ENCODE results near the gene BRAT1. TPM values are rescaled to one million over a fixed set of nuclear protein-coding genes. Genes with fewer than 3 reads are reported as not detected.

BRAT1 gene
- 10 to 100 TPM; 15.6 to 19.5 TPM for polyA plus RNA-seq

GRCh38 chr7:2555121-2556052, at the start of gene BRAT1:
Gene BRAT1 (minus strand): TSS chr7:2555524. CDS start chr7:2554431, 1,093 bp downstream.
- Histone ChIP-seq H3K36me3 (ENCODE audit: control insufficient read depth in 2 of 2, insufficient read depth in 2 of 2, low read length in 1 of 2) (no peaks in the 10 kb centered on the region), H3K9me3 (ENCODE audit: control insufficient read depth in 2 of 2, insufficient read depth in 1 of 2, low read depth in 1 of 2, low read length in 1 of 2) (no peaks in the 10 kb centered on the region), H3K4me3 (ENCODE audit: low read depth in 1 of 2, low read length in 2 of 2) (peak within 1 kb of the TSS; percentile 75 to 77), H3K27ac (ENCODE audit: low read depth in 2 of 2, low read length in 1 of 2) (peak within 1 kb of the TSS; percentile 96 to 97), H3K4me1 (ENCODE audit: control insufficient read depth in 2 of 2, insufficient read depth in 2 of 2, low read length in 1 of 2) (peaks cover 8 to 16% of the 10 kb centered on the region in 2 donors), H3K27me3 (ENCODE audit: control insufficient read depth in 1 of 2, insufficient read depth in 2 of 2, low read length in 2 of 2) (no peaks in the 10 kb centered on the region)
- 0% methylated on average over 67 to 79 of the region's 79 CpGs for WGBS, 2 donors

DNA sequence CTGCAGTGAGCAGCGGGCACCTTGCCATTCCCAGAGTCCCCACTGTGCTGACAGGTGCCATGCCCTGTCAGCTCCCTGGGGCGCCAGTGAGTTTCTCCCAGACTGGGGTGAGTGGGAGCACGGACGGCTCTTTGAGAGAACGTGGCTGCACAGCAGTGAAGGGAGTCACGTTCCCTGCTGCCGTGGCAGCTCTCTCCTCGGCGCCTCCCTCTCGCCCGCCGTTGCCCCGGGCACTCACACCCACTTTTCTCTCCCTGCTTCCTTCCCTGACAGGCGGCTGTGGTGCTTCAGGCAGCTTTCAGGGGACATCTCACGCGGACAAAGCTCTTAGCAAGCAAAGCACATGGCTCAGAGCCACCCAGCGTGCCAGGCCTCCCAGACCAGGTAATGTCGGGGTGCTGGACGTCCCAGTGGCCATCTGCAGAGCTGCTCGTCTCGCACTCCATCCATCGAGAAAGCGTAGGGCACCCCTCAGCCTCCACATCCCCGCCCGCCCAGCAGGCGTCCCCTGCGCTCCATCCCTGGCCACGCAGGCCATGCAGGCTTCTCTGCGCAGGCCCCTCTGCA, 49.4 kb upstream of the BRAT1 start:
- peaks cover 0 to 9% of the 10 kb centered on the region in 2 donors for H3K36me3 ChIP-seq (ENCODE audit: control insufficient read depth in 2 of 2, insufficient read depth in 2 of 2, low read length in 1 of 2)
- WGBS, 2 donors: 91 to 94% methylated on average over 29 of the region's 29 CpGs

GRCh38 chr7:2603044-2603965, 48.0 kb upstream of the BRAT1 start:
- Histone ChIP-seq H3K36me3 (ENCODE audit: control insufficient read depth in 2 of 2, insufficient read depth in 2 of 2, low read length in 1 of 2) (peaks cover 0 to 15% of the 10 kb centered on the region in 2 donors), H3K4me1 (ENCODE audit: control insufficient read depth in 2 of 2, insufficient read depth in 2 of 2, low read length in 1 of 2) (no peaks in the 10 kb centered on the region), H3K27ac (ENCODE audit: low read depth in 2 of 2, low read length in 1 of 2) (no peak overlapping the region), H3K27me3 (ENCODE audit: control insufficient read depth in 1 of 2, insufficient read depth in 2 of 2, low read length in 2 of 2) (no peaks in the 10 kb centered on the region), H3K9me3 (ENCODE audit: control insufficient read depth in 2 of 2, insufficient read depth in 1 of 2, low read depth in 1 of 2, low read length in 1 of 2) (no peaks in the 10 kb centered on the region), H3K4me3 (ENCODE audit: low read depth in 1 of 2, low read length in 2 of 2) (no peak overlapping the region)
- WGBS, 2 donors: 90 to 91% methylated on average over 35 of the region's 35 CpGs

More for the DNA sequence above, 49.4 kb upstream of the BRAT1 start:
- H3K27ac ChIP-seq (ENCODE audit: low read depth in 2 of 2, low read length in 1 of 2): no peak overlapping the region
- no peaks in the 10 kb centered on the region for H3K4me1 ChIP-seq (ENCODE audit: control insufficient read depth in 2 of 2, insufficient read depth in 2 of 2, low read length in 1 of 2)
- no peaks in the 10 kb centered on the region for H3K9me3 ChIP-seq (ENCODE audit: control insufficient read depth in 2 of 2, insufficient read depth in 1 of 2, low read depth in 1 of 2, low read length in 1 of 2)
- no peak overlapping the region for H3K4me3 ChIP-seq (ENCODE audit: low read depth in 1 of 2, low read length in 2 of 2)
- no peaks in the 10 kb centered on the region for H3K27me3 ChIP-seq (ENCODE audit: control insufficient read depth in 1 of 2, insufficient read depth in 2 of 2, low read length in 2 of 2)

DNA sequence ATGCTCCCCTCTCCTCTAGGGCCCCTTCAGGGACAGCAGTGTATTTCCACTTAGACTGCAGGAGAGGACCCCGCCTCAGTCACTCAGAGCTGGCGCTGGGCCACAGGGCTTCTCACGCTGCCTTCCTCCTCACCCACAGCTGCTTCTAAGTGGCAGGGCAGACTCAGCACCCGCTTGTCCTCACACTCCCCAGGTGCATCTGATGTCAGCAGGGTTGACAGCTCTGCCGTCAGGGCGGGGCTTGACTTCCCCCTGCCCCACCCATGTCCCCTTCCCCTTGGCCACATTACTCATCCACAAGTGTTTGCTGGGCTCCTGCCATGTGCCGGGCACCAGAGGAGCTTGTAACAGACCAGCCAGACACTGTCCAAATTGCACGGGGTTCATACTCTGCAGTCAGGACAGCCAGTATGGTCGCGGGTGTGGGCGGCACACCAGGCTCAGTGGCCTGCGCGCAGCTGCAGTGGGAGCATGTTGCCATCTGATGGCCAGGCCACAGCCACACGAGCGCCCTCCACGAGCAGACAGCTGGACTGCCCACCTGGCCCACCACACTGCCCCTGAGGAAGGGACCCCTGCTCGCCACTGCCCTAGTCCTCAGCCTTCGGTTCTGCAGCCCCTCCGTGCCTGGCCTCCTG, 47.2 kb upstream of the BRAT1 start:
- Histone ChIP-seq H3K27ac (ENCODE audit: low read depth in 2 of 2, low read length in 1 of 2) (no peak overlapping the region), H3K27me3 (ENCODE audit: control insufficient read depth in 1 of 2, insufficient read depth in 2 of 2, low read length in 2 of 2) (no peaks in the 10 kb centered on the region), H3K4me3 (ENCODE audit: low read depth in 1 of 2, low read length in 2 of 2) (no peak overlapping the region), H3K9me3 (ENCODE audit: control insufficient read depth in 2 of 2, insufficient read depth in 1 of 2, low read depth in 1 of 2, low read length in 1 of 2) (no peaks in the 10 kb centered on the region), H3K4me1 (ENCODE audit: control insufficient read depth in 2 of 2, insufficient read depth in 2 of 2, low read length in 1 of 2) (no peaks in the 10 kb centered on the region), H3K36me3 (ENCODE audit: control insufficient read depth in 2 of 2, insufficient read depth in 2 of 2, low read length in 1 of 2) (peaks cover 0 to 15% of the 10 kb centered on the region in 2 donors)
- 80 to 84% methylated on average over 19 of the region's 19 CpGs for WGBS, 2 donors

- Histone ChIP-seq H3K9me3 (ENCODE audit: control insufficient read depth in 2 of 2, insufficient read depth in 1 of 2, low read depth in 1 of 2, low read length in 1 of 2) (no peaks in the 10 kb centered on the region), H3K4me1 (ENCODE audit: control insufficient read depth in 2 of 2, insufficient read depth in 2 of 2, low read length in 1 of 2) (no peaks in the 10 kb centered on the region), H3K27ac (ENCODE audit: low read depth in 2 of 2, low read length in 1 of 2) (no peak overlapping the region), H3K4me3 (ENCODE audit: low read depth in 1 of 2, low read length in 2 of 2) (no peak overlapping the region), H3K36me3 (ENCODE audit: control insufficient read depth in 2 of 2, insufficient read depth in 2 of 2, low read length in 1 of 2) (peaks cover 0 to 19% of the 10 kb centered on the region in 2 donors), H3K27me3 (ENCODE audit: control insufficient read depth in 1 of 2, insufficient read depth in 2 of 2, low read length in 2 of 2) (no peaks in the 10 kb centered on the region)
- 93% methylated on average over 11 of the region's 11 CpGs for WGBS, 2 donors
Measured at GRCh38 chr7:2601907-2602306, 46.6 kb upstream of the BRAT1 start.

GRCh38 chr7:2601065-2601464, 45.7 kb upstream of the BRAT1 start:
- peaks cover 0 to 19% of the 10 kb centered on the region in 2 donors for H3K36me3 ChIP-seq (ENCODE audit: control insufficient read depth in 2 of 2, insufficient read depth in 2 of 2, low read length in 1 of 2)
- 72 to 79% methylated on average over 9 of the region's 9 CpGs for WGBS, 2 donors

GRCh38 chr7:2598154-2598823, 43.0 kb upstream of the BRAT1 start:
- WGBS, 2 donors: 90 to 93% methylated on average over 29 of the region's 29 CpGs
- Histone ChIP-seq H3K27me3 (ENCODE audit: control insufficient read depth in 1 of 2, insufficient read depth in 2 of 2, low read length in 2 of 2) (no peaks in the 10 kb centered on the region), H3K36me3 (ENCODE audit: control insufficient read depth in 2 of 2, insufficient read depth in 2 of 2, low read length in 1 of 2) (peaks cover 4 to 28% of the 10 kb centered on the region in 2 donors), H3K27ac (ENCODE audit: low read depth in 2 of 2, low read length in 1 of 2) (no peak overlapping the region), H3K4me3 (ENCODE audit: low read depth in 1 of 2, low read length in 2 of 2) (no peak overlapping the region), H3K4me1 (ENCODE audit: control insufficient read depth in 2 of 2, insufficient read depth in 2 of 2, low read length in 1 of 2) (no peaks in the 10 kb centered on the region), H3K9me3 (ENCODE audit: control insufficient read depth in 2 of 2, insufficient read depth in 1 of 2, low read depth in 1 of 2, low read length in 1 of 2) (no peaks in the 10 kb centered on the region)

More at GRCh38 chr7:2601065-2601464, 45.7 kb upstream of the BRAT1 start:
- H3K4me3 ChIP-seq (ENCODE audit: low read depth in 1 of 2, low read length in 2 of 2): no peak overlapping the region
- no peak overlapping the region for H3K27ac ChIP-seq (ENCODE audit: low read depth in 2 of 2, low read length in 1 of 2)
- no peaks in the 10 kb centered on the region for H3K4me1 ChIP-seq (ENCODE audit: control insufficient read depth in 2 of 2, insufficient read depth in 2 of 2, low read length in 1 of 2)
- H3K9me3 ChIP-seq (ENCODE audit: control insufficient read depth in 2 of 2, insufficient read depth in 1 of 2, low read depth in 1 of 2, low read length in 1 of 2): no peaks in the 10 kb centered on the region
- no peaks in the 10 kb centered on the region for H3K27me3 ChIP-seq (ENCODE audit: control insufficient read depth in 1 of 2, insufficient read depth in 2 of 2, low read length in 2 of 2)

DNA sequence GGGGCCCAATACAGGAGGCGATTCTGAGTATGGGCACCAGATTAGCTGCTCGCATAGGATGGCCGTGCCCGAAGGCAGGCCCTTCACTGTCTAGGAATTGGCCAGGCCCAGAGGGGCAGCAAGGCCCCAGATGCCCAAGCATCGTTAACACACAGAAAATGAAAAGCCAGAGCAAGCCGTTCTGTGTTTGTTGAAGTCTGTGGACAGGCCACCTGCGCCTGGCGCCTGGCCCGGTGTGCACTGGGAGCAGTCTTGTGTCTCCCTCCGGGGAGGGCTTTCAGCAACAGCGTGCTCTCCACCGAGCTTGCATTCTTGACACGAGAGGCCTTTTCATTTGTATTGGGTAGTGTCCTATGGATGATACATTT, 41.9 kb upstream of the BRAT1 start:
- Histone ChIP-seq H3K4me3 (ENCODE audit: low read depth in 1 of 2, low read length in 2 of 2) (no peak overlapping the region), H3K36me3 (ENCODE audit: control insufficient read depth in 2 of 2, insufficient read depth in 2 of 2, low read length in 1 of 2) (peaks cover 4 to 37% of the 10 kb centered on the region in 2 donors), H3K27me3 (ENCODE audit: control insufficient read depth in 1 of 2, insufficient read depth in 2 of 2, low read length in 2 of 2) (no peaks in the 10 kb centered on the region), H3K27ac (ENCODE audit: low read depth in 2 of 2, low read length in 1 of 2) (no peak overlapping the region), H3K4me1 (ENCODE audit: control insufficient read depth in 2 of 2, insufficient read depth in 2 of 2, low read length in 1 of 2) (no peaks in the 10 kb centered on the region), H3K9me3 (ENCODE audit: control insufficient read depth in 2 of 2, insufficient read depth in 1 of 2, low read depth in 1 of 2, low read length in 1 of 2) (no peaks in the 10 kb centered on the region)
- 92 to 93% methylated on average over 13 of the region's 13 CpGs for WGBS, 2 donors

Measured in esophagus (tissue), 2 donors.